Neural cell (in vitro differentiated cells): ENCODE data around the gene MAP4K2.

Experiments used
- EZH2 ChIP-seq: fragments of 200-600, 300-800 bp; shearing (Covaris generic), sonication (generic); IDR thresholded peaks from 2 replicates; pipeline ENCODE4 v1.6.1; 2014; ENCODE audit warnings: antibody characterized with exemption, low read length, borderline replicate concordance, mild to moderate bottlenecking; ENCODE audit not compliant: insufficient read depth, poor library complexity, severe bottlenecking
- POLR2AphosphoS5 ChIP-seq: IDR thresholded peaks from 2 replicates; pipeline ENCODE4 v1.6.1; 2012

GRCh38 chr11:64803158-64803845 is at the start of gene MAP4K2:
- no peak for TF ChIP-seq POLR2AphosphoS5
- no peak for TF ChIP-seq EZH2
